ENCODE measurements around the gene PTPRK.
A peak's percentile ranks its signal among the peaks of the same experiment; 100 is the strongest.

Gene PTPRK

GRCh38 chr6:128242765-128243403, 277.5 kb downstream of the PTPRK start:
- no peak for DNase-seq

GRCh38 chr6:128241216-128241615, 279.2 kb downstream of the PTPRK start:
- DNase-seq: no peak

- DNase-seq: no peak
These were observed 280.4 kb downstream of the PTPRK start for GRCh38 chr6:128240024-128240428.

GRCh38 chr6:128239146-128239545, 281.3 kb downstream of the PTPRK start:
- peak; percentile 37 for DNase-seq

- no peak for DNase-seq
These were observed 282.2 kb downstream of the PTPRK start for GRCh38 chr6:128238225-128238624.

- no peak for DNase-seq
These were observed 284.8 kb downstream of the PTPRK start for GRCh38 chr6:128235556-128235955.

- DNase-seq: peak; percentile 90
These were observed 286.9 kb downstream of the PTPRK start for GRCh38 chr6:128233531-128233930.

- DNase-seq: no peak
These were observed 290.0 kb downstream of the PTPRK start for GRCh38 chr6:128230267-128230989.

GRCh38 chr6:128225612-128226011, 294.8 kb downstream of the PTPRK start:
- DNase-seq: no peak

GRCh38 chr6:128216917-128217316, 303.5 kb downstream of the PTPRK start:
- DNase-seq: no peak

GRCh38 chr6:128209771-128210170, 310.6 kb downstream of the PTPRK start:
- DNase-seq: no peak

- no peak for DNase-seq
These were observed 311.4 kb downstream of the PTPRK start for GRCh38 chr6:128208851-128209580.

- no peak for DNase-seq
These were observed 312.3 kb downstream of the PTPRK start for GRCh38 chr6:128208078-128208477.

GRCh38 chr6:128206610-128207426, 313.6 kb downstream of the PTPRK start:
- no peak for DNase-seq

GRCh38 chr6:128204616-128205015, 315.8 kb downstream of the PTPRK start:
- DNase-seq: peak; percentile 21

GRCh38 chr6:128202169-128202765, 318.1 kb downstream of the PTPRK start:
- no peak for DNase-seq

- DNase-seq: no peak
These were observed 319.6 kb downstream of the PTPRK start for GRCh38 chr6:128200789-128201188.

- no peak for DNase-seq
These were observed 320.9 kb downstream of the PTPRK start for GRCh38 chr6:128199461-128199860.

GRCh38 chr6:128192972-128193371, 327.4 kb downstream of the PTPRK start:
- no peak for DNase-seq

GRCh38 chr6:128188678-128189077, 331.7 kb downstream of the PTPRK start:
- no peak for DNase-seq

- DNase-seq: no peak
These were observed 333.7 kb downstream of the PTPRK start for GRCh38 chr6:128186729-128187128.

GRCh38 chr6:128179876-128180438, 340.4 kb downstream of the PTPRK start:
- DNase-seq: peak; percentile 40
